ENCODE measurements around the gene NRM.
"Not testable (repeated sequence)": the region's sequence is repeated elsewhere in the genome, so short reads cannot be mapped to it uniquely, and the experiment has no call there.

The NRM gene

DNA sequence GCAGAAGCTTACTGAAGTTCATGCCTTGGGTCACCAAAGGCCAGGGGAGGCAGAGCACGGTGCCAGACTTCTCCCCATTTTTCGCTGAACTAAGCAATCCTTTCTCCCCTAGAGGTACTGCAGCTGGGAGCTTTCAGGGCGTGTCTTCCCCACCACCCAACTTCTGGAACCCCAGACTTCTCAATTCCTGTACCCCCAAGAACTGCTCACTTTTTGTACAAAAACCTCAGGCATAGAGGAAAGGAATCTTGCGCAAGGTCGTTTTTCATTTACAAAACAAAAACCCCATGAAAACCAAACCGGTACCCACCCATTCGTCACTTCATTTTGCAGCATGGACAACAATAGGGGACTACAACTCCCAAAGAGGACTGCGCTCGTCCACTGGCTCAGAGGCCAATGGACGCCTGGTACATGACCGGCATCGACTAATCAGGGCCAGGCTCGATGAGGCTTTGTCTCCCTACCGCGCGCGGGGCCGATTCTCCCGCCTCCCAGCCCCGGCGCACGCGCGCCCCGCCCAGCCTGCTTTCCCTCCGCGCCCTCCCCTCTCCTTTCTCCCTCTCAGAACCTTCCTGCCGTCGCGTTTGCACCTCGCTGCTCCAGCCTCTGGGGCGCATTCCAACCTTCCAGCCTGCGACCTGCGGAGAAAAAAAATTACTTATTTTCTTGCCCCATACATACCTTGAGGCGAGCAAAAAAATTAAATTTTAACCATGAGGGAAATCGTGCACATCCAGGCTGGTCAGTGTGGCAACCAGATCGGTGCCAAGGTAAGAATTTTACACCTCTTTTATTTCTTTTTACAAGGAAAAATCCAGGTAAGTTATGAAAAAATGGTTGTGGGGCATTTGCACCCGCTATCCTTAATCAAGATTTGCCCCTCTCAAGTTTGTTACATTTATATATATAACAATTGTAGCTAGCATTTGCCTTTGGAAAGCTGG lies 29.3 kb upstream of the NRM start, which contains the start of gene TUBB:
Gene TUBB (plus strand): TSS at position 562 of the 947 bp plus-strand sequence. CDS start 155 bp downstream, at position 717.
- DNase-seq = peak; percentile 97

DNA sequence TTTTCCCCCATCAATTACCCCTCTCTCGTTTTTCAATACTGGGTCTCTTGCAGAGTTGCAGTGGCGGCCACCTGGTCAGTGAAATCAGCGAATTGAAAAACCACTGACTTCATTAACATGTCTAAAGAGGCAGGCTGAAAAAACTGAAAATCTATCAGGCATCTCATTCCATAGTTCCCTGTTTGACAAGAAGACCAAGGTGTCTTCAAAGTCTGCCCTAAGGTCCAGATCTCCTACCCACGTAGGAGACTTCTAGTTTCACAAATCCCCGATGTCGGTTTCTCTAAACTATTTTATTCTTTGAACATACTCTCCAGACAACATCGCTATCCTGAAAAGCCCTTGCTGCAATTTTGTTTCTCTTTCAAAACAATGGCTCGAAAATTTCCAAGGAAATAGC lies 28.6 kb upstream of the NRM start:
- DNase-seq = no peak

- not testable (repeated sequence) for DNase-seq
These were observed 27.3 kb upstream of the NRM start for GRCh38 chr6:30717845-30718720.

GRCh38 chr6:30717129-30717844 lies 26.5 kb upstream of the NRM start, which contains the start of gene MDC1:
Gene MDC1, minus strand, starts transcription at chr6:30717281. Its CDS starts 2,106 bp downstream, at chr6:30715175.
- DNase-seq = peak; percentile 99

DNA sequence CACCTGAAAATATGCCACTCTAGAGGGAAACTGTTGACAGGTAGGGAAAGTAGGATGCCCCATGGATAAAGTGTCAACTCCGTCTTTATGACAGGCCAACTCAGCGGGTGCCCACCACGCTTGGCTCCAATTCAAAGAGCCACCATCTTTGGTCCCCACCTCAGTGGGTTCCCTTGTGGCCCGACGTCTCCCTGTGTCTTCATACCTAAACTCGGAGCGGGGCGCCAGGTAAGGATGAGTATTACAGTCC lies 26.0 kb upstream of the NRM start:
- DNase-seq = no peak

DNA sequence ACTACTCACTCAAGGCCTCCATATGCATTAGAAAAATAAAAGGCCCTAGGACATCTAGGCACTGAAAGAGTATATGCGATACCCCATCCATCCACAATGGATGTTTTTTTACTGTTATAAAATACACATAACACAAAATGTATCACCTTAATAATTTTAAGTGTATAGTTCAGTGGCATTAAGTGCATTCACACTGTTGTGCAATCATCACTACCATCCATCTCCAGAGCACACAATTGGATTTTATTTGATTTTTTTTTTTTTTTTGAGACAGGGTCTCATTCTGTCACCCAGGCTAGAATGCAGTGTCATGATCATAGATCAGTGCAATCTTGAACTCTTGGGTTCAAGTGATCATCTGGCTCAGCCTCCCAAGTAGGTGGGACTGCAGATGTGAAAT lies 23.5 kb upstream of the NRM start:
- DNase-seq = no peak

DNA sequence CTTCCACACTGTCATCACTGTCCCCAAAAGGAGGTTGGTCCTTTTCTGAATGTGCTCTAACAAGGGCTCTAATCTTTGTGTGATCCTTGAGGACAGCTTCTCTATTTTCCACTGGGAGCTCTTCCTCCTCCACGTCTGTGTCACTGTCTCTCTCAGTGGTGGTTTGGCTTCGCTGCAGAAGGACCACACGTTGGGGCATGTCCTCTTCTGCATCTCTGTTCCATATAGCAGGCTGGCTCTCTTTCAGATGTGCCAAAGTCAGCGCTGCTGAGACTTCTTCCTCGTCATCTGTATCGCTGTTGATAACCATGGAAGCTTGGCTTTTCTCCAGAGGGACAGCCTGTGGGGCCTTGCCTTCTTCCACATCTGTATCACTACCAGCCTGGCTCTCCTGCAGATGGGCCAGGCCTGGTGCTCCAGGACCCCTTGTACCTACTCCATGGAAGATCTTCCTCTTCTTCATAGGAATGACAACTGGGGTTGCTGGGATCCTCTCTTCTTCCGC lies 21.7 kb upstream of the NRM start:
- no peak for DNase-seq

DNA sequence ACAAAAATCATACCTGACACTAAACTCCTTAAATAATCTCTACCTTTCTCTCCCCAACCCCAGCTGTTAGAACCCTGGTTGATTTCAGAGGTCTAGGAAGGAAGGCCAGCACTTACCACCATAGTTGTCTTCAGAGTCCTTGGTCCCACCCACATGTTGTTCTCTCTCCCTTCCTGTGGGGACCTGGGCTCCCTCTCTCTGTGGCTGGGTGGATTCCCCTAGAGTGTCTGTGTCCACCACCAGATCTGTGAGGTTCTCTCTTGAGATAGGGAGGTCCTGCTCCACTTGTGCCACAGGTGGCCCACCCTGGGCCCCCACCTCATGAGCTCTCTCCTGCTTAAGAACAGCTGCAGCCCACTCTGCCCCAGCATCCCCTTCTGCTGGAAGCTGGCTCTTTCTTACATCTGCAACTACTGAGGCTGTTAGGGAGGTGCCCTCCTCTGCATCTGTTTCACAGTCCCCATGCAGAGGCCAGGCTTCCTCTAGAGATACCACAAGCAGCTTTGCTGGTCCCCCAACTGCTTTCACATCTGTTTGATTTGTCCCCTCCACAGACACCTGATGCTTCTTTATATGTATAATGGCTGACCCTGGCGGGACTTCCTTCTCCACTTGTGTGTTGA lies 21.1 kb upstream of the NRM start:
- DNase-seq = no peak

- no peak for DNase-seq
These were observed 18.5 kb upstream of the NRM start for GRCh38 chr6:30709101-30709868.

GRCh38 chr6:30707281-30707850 lies 16.6 kb upstream of the NRM start:
- DNase-seq = no peak

DNA sequence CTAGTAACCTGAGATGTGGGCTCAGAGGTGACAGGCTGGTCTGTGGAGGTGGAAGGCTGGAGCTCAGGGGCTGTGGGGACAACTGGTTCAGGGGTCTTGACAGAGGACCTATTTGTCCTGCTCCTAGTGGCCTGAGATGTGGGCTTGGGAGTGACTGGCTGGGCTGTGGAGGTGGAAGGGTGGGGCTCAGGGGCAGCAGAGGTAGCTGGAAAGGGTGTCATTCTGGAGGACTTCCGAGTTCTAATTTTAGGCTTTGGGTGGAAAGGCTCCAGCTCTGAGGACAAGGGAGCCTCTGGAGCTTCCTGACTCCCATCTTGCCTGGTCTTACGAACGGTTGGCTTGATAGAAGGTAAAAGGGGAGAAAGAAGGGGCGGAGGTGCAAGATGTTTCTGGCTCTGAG lies 14.8 kb upstream of the NRM start:
- DNase-seq = no peak

DNA sequence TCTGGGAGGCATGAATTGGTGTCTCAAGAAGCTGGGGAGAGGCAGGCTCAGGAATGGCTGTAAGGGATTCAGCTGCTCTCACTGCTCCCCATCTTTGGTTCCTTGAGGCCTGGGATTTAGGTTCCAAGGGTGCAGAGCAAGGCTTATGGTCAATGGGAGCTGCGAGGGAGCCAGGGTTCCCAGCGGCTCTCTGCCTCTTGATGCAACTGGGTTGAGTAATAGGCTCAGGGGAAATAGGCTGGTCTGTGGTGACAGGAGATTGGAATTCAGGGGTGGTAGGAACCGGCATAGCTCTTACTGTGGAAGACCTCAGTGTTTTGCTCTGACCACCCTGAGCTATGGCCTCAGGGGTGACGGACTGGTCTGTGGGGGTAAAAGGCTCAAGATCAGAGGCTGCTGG lies 13.0 kb upstream of the NRM start:
- no peak for DNase-seq

GRCh38 chr6:30703011-30703410 lies 12.2 kb upstream of the NRM start:
- DNase-seq = no peak

DNA sequence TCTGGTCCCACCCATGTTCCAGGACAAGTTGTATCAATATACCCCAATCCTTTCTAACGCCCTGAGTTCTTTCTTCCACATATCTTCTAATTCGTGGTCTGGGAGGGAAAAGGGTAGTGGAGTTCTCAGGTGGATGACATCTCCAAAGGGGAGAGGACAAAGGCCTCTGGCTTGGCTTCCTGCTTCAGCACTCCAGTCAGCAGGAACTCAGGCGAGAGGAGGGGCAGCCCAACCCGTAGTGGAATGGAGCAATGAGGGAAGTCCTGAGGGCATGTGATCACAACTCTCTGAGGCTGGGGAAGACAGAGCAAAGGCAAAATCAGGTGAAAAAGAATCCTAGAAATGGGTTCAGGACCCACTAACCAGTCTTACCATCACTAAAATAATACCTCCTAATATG lies 9.6 kb upstream of the NRM start:
- no peak for DNase-seq

DNA sequence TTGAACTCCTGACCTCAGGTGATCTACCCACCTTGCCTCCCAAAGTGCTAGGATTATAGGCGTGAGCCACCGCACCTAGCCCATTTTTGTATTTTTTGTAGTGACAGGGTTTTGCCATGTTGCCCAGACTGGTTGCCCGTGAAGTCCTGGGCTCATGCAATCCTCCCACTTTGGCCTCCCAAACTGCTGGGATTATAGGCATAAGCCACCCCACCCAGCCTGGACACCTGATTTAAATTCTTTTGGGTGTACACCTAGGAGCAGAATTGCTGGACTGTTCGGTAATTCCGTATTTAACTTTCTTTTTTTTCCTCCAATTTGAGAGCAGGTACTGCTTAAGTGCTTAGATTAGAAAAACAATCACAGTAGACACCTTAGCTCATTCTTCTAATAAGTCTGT lies 5.6 kb upstream of the NRM start:
- DNase-seq = no peak

- no peak for DNase-seq
These were observed 544 bp upstream of the NRM start for GRCh38 chr6:30691208-30691847.

DNA sequence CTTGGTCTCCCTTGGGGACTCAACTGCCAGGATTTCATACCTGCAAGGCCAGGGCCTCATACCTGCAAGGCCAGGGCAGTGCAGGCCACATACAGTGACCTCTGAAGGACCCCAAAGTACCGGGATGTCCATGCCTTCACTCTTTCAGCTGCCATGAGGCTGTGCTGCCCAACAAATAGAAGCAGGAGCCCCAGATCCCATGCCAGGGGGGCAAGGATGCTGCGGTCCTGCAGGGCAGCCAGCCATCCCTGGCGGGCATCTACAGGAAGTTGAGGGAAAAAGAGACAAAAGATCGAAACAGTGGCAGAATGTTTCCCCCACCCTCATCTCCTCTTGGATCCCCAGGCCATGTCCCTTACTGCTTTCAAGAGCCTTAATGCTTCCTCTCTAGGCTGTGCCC lies 799 bp downstream of the NRM start:
- DNase-seq = no peak

DNA sequence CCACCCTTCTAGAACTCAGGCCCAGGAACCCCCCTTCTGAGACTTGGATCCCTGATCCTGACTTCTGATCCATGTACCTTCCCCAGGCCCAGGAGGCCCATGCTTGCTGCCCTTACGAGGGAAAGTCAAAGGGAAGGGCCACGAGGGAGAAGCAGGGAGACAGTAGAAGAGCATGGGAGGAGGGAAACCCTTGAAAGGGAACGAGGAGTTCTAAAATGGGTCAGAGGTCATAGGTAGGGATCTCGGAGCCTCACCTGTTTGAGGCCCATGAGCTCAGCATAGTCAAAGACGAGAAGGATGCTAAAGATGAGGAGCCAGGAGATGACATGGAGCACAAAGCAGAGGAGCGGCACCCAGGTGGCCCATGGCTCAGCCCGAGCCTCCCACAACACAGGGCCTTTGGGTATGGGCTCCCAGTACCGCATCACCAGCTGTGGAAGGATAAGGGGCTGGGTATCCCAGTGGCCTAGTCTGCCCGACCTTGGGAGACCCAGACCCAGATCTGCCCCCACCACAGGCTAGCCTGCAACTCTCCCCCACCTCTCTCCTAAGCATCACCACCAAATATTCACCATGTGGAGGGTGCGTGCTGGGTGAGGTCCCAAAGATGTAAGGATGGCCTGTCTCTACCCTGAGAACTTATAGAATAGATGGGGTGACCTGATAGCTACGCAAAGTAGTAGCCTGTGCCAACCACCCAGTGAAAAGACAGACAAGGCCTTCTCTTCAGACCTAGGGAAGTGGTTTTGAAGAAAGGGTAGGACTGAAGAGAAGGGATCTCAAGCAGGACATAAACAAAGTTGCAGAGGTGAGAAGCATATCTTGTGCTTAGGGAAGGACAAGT lies 1.5 kb downstream of the NRM start:
- no peak for DNase-seq

DNA sequence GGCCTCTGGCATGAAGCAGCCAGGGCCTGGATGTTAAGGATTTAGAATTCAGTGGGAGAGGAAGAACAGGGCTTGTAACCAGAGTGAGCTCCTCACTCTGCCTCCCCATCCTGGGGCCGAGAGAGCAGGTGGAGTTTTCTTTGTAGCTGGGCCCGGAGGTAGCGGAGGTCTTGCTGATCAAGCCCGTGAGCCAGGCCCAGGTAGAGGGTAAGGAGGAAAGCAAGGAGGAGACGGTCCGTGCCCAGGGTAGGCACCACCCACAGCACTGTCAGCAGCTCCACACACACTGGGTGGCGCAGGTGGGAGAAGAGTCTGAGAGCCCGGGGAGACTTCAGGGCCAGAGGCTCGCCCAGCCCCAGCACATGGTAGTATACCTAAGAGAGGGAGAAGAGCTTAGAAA lies 2.2 kb downstream of the NRM start:
- DNase-seq = no peak

Measured in stimulated activated CD8-positive, alpha-beta memory T cell treated with anti-CD3 and anti-CD28 coated beads, Interleukin-4, amount 100 ng/mL, for 48 hours (primary cell).